NCI-H2081 treated with DMSO at 0.1 percent for 48 hours (cell line): ENCODE measurements around the gene EIF6.

ENCODE experiments used
- DNase-seq: peaks from one replicate; lab custom pipeline; 2025; lab: John Stamatoyannopoulos, UW

Gene EIF6

DNA sequence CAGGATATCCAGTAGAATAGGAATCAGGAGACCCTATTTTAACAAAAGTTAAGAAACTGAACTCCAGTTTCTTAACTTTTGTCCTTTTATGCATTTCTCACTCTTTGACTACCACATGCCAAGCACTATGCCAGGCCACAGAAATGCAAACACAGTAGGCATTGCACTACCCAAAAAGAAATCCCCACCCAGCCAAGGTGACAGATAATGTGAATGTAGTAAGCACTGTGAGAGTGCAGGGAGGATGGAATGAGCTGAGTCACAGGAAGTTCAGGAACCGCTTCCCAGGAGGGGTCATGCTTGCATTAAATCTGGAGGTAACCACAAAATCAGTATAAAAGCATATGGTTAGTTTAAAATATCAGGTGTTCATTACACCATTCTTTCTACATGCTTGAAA lies 27.7 kb upstream of the EIF6 start:
- DNase-seq = no peak

DNA sequence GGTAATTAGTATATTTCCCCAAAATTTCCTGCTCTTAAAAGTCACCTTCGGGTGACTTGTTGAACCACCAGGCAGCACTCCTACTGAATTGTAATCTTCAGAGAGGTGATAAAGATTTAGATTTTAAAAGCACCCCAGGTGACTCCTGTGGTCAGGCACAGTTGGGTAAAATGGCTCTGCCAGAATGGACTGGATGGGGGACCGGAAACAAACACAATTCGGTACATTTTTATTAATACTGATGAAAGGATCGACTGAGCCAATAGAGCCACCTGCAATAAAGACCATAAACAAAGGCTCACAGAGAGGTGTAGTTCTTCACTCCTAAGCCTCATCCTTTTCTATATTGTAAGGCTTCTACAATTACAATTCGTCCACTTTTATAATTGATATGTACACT lies 27.2 kb upstream of the EIF6 start:
- no peak for DNase-seq

DNA sequence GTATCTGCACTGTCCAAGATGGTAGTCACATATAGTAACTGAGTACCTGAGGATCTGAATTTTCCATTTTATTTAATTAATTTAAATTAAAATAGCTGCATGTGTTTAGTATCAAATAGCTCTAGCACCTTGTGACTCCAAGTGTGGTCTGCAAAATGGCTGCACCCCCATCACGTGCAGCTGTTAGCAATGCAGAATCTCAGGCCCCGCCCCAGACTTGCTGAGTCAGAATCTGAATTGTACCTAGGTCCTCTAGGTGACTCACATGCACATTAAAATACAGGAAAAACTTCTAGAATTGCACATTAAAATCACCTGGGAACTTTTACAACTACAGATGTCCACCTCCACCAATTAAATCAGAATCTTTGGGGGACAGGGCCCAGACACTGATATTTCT lies 26.8 kb upstream of the EIF6 start:
- DNase-seq = no peak

DNA sequence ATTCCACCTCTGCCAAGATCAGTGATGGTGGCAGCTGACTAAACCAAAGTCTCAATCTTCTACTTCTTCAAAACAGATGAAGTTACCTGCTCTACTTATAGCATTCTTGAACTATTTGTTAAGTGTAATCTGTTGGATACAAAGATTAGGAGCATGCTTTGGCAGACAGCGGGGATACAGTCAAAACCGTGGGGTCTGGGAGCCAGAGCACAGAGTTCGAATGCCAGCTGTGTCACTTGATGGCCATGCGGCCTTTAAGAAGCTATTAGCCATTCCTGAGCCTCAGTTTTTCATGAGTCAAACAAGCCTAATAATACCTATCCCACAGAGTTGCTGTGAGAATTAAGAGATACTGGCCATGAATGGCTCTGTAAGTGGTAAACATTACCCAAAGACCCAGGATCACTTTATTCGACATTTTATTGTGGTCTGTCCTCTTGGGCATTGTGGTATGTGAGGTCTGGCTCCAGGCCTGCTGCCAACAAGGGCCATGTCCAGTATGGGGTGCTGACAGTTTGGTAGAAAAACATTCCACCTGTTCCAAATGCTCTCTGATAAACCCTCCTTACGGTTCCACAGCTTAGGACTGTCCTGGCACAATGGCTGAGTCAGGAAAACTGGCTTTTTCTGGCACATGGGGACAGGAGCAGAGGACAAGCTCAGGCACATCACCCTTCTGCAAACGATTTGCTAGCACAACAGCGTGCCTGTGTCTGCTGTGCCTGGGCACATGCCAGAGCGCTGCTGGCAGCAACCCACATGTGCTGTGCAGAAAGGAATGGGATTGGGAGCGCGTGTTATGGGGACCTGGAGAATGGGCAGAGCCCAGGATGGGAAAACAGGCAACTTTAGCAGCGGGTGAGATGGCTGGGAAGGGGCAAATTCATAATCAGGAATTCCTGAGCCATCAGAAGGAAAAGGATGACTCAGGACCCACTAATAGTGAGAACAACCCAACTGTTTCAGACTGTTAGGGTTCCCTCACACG lies 23.4 kb upstream of the EIF6 start:
- DNase-seq = peak; percentile 35

DNA sequence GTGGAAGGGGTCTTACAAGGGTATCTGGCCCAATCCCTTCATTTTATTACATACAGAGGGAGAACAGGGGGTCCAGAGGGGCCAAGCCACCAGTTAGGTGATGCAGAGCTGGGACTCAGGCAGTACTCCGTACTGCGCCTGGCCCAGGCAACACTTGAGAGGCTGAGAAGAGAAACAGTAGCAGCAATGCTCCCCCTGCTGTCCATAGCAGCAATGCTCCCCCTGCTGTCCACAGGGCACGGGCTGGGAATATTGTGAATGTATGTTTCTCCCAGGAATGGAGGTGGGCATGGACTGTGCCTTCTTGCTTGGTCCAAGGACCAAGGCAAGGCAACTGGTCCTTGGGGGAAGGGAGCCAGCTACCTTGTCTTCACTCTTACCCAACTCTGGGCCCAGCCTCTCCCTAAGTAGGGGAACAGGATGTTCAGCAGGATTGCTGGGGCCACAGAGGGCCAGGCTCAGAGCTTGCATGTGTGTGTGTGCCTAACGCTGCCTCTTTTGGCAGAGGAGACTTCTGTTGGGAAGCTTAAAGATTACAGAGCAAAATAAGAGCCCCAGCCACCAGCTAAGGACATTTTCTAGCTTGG lies 22.5 kb upstream of the EIF6 start:
- no peak for DNase-seq

DNA sequence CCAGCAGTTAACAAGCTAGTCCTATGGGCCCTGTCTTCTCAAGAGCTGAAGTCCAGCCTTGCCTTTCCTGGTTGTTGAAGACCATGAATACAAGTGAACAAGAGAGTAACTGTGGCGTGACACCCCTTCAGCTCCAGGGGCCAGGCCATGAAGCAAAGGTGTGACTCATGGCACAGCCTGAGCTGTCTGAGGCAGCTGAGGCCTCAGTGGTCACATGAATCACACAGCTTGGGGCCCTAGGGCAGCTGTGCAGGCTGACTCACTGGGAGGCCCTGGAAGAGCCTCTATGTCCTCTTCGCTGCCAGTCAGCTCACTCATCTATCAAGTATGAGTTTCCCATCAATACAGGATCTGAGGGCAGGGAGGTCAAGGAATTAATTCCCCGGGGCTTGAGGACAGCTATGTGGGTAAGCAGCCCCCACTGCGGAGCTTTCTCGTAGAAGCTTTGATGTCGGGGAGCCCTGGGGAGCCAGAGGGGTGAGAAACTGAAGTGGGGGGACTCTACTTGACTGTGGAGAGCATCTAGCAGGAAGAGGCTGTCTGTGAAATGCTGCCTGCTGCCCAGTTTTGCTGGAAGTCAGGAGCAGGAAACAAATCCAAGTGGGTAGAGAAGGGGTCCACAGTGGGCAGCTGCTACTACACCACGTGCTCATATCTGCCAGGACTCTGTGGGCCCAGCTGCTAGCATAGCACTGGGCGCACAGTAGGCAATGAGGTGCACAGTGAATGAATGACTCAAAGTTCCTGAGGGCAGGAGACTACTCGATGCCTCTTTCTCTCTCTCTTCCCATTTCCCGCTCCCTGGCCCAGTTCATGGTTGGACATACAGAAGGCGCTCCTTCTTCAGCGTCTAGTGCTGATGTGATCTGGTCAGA lies 21.3 kb upstream of the EIF6 start:
- no peak for DNase-seq

DNA sequence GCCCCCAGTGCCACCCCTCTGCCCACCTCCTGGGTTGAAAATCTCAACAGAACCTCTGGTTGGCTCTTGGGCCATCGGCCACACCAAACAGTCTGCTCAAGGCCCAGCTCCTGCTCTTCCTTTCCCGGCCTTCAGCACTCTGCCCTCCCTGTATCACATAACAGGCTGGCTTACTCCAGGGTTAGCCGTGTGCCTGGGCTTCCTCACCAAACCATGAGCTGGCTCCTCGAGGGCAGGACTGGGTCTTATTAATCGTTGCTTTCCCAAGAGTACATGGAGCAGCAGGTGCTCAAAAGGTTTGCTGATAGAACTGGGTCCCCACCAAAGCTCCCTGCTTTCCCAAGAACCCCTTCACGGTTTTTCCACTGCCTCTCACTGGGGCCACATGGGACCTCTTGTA lies 20.4 kb upstream of the EIF6 start:
- DNase-seq = no peak

DNA sequence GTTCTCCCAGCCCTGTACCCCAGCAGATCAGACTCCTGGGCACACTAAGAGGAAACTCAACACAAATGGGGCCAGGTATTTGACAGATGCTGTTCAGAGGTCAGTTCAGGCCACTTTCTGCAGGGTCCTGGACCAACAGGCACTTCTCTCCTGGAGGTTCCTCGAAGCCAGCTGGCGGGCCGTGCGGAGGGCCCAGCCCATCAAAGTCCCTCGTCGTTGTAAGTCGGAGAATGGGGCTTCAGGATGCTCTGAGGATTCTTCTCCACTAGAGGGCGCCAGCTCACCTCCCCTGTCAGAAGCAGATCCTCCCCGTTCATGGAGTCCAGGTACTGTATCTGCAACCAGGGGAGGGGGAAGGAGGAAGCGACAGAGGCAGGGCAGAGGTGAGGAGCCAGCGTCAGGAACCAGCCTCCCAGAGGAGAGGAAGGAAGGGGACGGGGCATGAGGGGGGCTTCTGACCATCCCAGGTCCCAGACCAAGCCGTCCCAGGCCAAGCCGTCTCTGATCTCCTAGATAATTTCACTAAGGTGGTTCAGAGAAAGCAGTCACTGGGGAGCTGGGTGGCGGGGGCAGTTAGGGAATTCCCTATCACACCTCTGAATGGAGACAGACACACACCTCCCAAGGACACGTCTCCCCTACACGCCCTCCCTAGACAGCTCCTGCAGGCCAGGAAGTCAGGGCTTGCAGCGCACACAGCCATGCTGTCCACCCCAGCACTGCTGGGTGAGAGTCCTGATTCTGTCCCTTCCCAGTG lies 19.3 kb upstream of the EIF6 start:
- DNase-seq = peak; percentile 68

DNA sequence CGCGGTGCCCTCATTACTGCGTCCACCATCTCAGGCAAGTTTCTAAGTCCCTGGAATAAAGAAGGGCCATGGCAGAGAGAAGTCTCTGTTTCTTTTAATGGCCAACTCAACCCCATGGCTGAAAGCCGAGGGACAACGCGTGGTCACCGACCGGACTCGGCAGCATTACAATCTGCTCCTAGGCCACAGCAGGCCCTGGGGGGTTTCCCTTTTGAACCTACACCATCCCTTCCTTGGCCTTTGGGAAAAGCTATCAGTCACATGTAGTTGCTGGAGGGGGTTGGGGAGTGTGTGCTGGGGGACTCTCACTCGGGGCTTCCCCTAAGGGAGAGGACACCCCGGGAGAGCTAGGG lies 18.8 kb upstream of the EIF6 start:
- no peak for DNase-seq

DNA sequence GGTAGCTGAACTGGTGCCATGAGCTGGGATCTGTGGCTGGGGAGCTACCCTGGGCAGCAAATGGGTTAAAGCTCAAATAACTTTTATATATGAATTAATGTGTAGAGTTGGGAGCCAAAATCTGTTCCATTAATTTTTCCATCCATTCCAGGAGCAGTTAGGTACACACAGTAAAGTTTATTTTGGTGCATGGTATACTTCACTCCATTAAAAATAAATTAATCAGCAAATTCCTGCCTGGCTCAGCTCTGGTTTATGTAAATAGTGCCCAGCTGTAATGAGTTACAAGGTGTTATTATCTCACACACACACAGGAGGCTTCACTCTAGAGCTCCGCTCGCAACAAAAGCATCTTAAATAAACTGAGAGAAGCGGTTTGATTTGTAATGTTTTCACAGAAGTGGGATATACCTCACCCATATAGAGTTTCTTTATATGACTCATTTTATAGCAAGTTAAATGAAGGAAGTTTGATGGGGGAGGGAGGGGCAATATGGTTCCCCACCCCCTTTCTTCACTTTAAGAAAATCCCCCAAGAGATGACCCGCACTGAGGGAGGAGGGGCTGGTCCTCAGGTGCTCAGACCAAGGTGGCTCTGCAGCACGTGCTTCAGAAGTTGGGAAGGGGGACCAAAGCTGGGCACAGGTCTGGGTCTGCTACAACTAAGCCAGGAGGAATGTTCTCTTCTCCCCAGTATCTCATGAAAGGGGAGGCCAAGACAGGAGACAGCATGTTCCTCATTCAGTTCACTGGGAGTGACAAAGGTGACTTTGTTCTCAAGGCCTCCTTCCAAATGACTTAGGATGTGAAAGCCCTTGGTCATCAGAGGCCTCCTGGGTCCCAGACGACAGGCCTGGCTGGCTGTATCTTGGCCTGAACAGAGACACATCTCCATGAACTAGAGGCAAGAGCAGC lies 18.1 kb upstream of the EIF6 start:
- no peak for DNase-seq

DNA sequence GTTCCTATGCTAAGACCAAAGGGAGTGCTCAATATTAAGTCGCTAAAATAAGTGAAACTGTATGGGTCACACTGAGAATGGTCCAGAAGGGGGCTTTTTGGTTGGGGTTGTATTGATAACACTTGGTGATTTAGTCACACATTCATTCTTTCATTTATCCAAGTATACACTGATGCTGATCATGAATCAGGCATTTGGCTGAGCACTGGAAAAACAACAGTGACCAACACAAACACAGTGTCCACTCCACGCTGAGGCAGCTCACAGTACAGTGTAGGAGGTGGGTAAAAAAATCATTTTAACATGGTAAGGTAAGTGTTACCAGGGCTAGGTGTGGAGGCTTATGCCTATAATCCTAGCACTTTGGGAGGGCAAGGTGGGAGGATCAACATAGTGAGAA lies 16.9 kb upstream of the EIF6 start:
- DNase-seq = no peak

DNA sequence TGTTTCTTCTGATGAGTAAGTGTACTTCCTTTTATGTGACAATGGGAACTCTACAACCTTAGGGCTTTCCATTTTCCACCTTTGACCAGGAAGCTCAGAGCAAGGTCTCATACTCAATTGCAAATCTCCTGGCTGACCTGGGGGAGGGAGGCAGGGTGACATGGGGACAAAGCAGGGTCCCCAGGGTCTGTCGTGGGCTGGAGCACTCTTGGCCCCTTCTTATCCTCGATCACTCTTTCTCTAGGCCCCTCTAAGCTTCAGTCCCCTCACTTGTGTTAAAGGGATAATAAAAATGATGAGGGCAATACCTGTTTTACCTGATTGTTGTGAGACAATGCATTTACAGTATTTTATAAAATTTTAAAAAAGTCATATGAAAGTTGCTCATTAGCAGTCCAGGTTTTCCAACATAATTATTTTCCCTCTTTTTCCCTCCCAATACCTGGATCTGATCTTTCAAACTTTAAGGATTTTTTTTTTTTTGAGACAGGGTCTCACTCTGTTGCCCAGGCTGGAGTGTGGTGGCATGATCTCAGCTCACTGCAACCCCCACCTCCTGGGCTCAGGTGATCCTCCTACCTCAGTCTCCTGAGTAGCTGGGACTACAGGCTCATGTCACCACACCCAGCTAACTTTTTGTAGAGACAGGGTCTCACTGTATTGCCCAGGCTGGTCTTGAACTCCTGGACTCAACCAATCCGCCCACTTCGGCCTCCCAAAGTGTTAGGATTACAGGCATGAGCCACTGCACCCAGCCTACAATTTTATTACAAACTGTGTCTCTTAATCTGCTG lies 16.1 kb upstream of the EIF6 start:
- DNase-seq = no peak

DNA sequence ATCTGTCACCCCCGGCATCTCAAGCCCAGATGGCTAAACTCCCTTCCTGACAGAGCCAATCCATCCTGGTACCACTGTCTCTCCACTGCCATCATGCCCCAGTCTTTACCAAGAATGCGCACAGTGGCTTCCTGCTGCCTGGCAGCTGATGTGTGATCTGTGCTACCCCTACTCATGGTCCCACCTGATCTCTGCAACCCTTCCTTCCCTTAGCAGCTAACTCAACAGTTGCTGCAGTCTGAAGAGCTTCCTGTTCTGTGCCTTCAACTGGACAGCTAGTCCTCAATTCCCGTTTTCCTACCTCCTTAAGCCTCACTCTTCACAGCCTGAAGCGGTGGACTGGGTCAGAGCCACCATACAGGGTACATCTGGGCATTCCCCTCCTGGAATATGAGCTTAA lies 15.2 kb upstream of the EIF6 start:
- no peak for DNase-seq

DNA sequence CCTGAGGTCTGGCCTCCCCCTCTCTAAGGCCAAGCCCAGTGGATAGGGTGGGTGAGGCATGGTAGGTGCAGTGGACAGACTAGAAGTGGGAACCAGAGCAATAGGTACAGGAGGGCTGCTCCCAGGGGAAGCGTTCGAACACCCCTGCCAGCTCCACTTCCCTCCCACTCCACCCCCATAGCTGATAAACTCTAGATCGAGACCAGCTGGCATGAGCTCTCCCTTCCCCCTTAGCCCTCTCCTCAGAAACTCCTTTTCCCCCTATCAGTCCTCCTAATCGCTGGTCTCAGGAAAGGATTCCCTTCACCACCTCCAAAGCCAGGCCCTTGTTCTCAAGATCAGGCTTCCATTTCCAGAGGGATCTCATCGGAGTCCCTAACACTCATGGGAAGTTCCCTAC lies 13.7 kb upstream of the EIF6 start:
- no peak for DNase-seq

DNA sequence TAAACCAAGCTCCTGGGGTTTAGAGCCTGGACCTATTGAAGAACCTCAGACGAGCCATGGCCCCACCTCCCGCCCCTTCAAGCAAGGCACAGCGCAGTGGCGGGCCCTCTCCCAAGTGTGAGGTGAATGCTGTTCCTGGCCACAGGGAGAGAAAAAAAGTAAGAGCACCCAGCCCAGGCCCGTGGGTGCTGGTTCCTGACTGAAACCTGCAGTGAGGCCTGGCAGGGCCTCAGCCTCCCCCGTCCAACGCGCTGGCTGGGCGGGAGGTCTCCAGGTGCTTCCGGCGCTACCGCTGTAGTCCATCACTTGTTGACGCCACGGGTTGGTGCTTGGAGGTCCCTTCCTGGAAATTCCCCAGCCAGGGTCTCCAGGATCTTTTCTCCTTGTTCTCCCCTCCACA lies 13.2 kb upstream of the EIF6 start:
- DNase-seq = no peak

DNA sequence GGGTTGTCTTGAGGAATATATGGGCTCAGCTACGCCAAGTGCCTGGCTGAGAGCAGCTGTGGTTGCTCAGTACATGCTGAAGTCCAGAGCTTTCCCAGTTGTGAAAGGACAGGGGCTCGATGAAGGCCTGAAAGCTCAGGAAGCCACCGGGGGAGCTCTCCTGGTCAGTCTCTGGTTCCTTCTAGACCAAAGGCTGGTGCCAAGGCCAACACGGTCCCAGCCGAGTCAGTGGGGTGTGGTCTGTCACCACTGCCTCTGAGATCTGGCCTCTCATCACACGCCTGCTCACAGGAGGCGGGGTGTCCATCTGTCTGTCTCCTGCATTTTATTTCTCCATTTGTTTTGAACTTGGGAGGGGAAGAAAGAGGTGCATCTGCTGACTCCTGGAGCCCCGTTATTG lies 12.6 kb upstream of the EIF6 start:
- no peak for DNase-seq

DNA sequence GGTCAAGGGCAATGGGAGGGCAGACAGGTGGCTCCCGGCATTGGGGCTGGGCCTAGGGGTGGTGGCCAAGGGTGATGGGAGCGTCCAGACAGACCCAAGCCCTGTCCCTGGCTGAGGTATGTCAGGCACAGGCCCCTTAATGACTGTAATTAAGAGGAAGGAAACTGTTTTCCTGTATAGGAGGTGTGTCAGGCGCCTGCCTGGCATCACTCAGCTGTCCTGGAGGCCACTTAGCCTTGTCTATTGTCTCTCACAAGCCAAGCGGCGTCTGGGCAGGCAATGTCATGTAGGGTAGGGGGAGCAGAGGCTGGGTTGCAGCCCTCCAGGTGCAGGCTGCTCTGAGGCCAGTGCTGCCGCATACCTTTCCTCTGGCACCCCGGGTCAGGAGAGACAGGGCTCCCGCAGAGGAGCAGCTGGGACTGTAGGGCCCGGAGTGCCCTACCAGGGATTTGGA lies 11.6 kb upstream of the EIF6 start:
- DNase-seq = no peak

DNA sequence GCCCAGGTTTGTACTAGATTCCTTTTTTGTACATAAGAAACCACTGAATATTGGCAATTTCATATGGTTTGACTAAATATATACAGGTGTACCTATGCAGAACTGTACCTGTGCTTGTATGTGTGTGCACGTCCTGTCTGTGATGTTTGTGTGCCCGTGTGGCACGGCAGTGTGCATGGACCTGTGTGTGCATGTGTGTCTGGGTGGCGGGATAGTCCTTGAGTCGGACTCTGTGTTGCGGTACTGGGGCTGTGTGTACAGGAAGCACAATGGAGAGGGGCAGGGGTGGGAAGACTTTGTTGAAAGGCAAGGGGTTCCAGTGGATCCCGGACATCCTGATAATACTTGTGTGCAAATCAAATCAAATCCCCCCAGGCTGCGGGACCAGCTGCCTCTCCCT lies 11.1 kb upstream of the EIF6 start:
- DNase-seq = no peak

DNA sequence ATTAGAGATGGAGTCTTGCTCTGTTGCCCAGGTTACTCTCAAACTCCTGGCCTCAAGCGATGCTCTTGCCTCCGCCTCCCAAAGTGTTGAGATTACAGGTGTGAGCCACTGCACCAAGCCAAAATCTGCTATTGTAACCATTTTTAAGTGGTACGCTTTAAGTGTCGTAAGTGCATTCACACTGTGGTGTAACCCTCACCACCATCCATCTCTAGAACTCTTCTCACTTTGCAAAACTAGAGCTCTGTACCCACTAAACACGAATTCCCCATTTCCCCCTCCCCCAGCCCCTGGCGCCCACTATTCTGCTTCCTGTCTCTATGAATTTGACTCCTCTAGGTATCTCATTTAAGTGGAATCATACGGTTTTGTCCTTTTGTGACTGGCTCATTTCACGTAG lies 10.5 kb upstream of the EIF6 start:
- DNase-seq = no peak

DNA sequence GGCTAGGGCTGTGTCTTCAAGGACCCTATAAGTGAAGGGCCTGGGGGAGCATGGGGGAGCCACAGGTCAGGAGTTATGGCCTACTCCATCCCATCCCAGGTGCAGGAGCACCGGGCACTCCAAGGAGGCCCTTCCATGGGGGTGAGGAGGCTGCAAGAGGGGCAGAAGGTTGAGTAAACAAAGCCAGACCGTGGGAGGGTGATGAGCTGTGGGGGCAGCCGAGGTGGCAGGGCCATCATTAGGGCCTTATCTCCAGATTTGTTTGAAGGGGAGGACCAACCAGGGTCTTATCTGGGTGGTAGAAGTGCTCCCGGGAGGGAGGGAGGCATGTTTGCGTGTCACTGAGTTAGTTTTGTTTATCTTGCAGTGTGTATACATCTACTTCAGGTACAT lies 9.7 kb upstream of the EIF6 start:
- DNase-seq = no peak
